Epithelial cell of esophagus (primary cell): ENCODE results near the gene TCF7.

Experiments
- DNase-seq: peaks from one replicate; pipeline ENCODE4 v3.0.0; 2010; ENCODE audit warnings: low read depth
- H3K4me3 ChIP-seq: 2 replicates; pipeline ENCODE4 v1.5.1; 2011; ENCODE audit warnings: mild to moderate bottlenecking, low read length, control low read depth
- TF ChIP-seq, protein P1 (sequence below): IDR thresholded peaks from 2 replicates; pipeline ENCODE4 v1.5.1; 2011; ENCODE audit warnings: low read depth, mild to moderate bottlenecking, low read length, control low read depth, inconsistent platforms; ENCODE audit not compliant: insufficient read depth; ENCODE audit errors: missing control alignments

Gene TCF7

DNA sequence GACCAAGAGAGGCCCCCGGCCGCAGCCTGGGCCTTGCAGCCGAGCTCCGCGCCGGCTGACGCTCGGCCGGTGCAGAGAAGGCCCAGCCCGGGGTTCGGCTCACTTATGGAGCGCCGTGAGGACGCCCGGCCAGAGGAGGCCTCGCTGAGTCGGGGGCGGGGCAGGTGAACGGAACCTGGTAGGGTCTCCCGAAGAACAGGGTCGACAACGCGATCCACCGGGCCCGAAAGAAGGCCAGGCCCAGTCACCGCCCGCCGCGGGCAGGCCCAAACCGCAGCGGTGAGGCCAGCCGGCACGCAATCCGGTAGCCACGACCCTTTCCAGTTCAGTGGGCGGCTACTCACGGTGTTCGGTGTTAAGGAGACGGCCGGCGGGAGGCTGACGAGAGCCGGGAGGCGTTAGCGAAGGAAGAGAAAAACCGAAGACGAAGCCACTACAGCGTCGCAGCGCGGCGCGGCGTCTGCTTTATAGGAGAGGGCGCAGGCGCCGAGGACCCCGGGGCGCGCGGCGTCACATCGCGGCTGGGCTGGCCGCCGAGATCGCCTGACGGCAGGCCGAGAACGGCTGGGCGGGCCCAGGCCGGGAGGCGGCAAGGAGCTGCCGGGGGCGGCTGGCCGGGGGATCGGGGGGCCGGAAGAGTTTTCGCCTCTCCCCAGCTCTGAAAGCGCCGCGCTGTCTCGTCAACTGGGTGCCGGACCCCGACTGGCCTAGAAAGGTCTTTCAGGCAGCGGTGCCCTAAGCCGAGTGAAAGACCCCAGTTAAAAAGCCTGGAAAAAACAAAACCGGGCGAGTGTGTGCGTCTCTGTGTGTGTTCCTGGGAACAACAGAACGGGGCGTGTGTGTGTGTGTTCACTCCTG is 62.3 kb downstream of the TCF7 start, which contains the start of gene SKP1:
Gene SKP1, minus strand, starts transcription at position 440 of the 858 bp plus-strand sequence. CDS start 2,928 bp downstream, outside the sequence.
- TF ChIP-seq, protein P1, sequence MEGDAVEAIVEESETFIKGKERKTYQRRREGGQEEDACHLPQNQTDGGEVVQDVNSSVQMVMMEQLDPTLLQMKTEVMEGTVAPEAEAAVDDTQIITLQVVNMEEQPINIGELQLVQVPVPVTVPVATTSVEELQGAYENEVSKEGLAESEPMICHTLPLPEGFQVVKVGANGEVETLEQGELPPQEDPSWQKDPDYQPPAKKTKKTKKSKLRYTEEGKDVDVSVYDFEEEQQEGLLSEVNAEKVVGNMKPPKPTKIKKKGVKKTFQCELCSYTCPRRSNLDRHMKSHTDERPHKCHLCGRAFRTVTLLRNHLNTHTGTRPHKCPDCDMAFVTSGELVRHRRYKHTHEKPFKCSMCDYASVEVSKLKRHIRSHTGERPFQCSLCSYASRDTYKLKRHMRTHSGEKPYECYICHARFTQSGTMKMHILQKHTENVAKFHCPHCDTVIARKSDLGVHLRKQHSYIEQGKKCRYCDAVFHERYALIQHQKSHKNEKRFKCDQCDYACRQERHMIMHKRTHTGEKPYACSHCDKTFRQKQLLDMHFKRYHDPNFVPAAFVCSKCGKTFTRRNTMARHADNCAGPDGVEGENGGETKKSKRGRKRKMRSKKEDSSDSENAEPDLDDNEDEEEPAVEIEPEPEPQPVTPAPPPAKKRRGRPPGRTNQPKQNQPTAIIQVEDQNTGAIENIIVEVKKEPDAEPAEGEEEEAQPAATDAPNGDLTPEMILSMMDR = no peak
- H3K4me3 ChIP-seq = peak within 1 kb of the TSS; percentile 84
- peak; percentile 79 for DNase-seq

DNA sequence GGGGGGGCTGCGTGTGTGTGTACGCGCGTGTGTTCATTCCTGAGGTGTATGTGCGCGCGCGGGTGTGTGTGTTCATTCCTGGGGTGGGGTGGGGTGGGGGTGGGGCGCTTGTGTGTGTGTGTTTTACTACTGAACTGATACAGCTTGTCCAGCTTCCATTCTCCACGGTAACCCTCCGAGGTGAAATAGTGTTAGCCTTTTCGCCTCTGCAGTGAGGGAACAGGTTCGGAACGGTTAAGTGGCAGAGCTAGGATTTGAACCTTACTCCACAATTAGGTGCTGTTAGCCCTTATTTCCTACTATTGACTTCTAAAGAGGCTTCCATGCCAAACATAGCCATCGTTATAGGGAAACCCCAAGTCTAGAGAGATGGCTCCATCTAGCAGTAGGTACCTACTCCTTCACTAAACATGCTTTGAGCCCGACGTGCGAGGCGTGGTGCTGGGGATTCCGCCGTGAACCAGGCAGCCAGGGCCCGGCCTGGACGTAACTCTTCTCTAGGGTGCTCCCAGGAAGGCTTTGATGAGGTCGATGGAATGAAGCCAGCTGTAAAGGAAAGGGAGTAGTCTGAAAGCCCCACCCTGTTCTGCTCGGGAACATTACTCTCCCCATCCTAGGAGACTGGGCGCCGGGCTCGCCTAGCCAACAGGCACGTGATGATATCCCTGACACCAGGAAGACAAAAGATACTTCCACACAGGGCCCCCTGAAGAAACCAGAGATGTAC is 63.1 kb downstream of the TCF7 start:
- TF ChIP-seq, protein P1 = no peak
- H3K4me3 ChIP-seq = peak overlapping the region; percentile 84
- DNase-seq = peak; percentile 83

DNA sequence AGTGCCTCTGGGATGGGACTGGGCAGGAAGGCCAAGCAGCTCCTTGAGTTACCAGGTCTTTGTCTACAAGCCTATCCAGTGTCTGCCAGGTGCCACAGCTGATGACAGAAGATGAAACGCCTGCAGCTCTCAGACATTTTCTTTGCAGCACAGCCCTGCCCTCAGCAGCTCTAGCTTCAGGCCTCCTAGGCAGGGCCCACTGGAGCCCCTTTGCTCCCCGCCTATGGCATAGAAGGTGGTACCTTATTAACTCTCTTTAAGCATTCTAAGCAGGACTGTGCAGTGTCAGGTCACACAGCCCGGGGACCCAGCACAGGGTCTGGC is 63.6 kb downstream of the TCF7 start:
- TF ChIP-seq, protein P1 = no peak
- H3K4me3 ChIP-seq = no peak overlapping the region
- no peak for DNase-seq

GRCh38 chr5:134183481-134183880 is 69.0 kb downstream of the TCF7 start:
- H3K4me3 ChIP-seq = no peak overlapping the region
- no peak for DNase-seq
- TF ChIP-seq, protein P1 = no peak

DNA sequence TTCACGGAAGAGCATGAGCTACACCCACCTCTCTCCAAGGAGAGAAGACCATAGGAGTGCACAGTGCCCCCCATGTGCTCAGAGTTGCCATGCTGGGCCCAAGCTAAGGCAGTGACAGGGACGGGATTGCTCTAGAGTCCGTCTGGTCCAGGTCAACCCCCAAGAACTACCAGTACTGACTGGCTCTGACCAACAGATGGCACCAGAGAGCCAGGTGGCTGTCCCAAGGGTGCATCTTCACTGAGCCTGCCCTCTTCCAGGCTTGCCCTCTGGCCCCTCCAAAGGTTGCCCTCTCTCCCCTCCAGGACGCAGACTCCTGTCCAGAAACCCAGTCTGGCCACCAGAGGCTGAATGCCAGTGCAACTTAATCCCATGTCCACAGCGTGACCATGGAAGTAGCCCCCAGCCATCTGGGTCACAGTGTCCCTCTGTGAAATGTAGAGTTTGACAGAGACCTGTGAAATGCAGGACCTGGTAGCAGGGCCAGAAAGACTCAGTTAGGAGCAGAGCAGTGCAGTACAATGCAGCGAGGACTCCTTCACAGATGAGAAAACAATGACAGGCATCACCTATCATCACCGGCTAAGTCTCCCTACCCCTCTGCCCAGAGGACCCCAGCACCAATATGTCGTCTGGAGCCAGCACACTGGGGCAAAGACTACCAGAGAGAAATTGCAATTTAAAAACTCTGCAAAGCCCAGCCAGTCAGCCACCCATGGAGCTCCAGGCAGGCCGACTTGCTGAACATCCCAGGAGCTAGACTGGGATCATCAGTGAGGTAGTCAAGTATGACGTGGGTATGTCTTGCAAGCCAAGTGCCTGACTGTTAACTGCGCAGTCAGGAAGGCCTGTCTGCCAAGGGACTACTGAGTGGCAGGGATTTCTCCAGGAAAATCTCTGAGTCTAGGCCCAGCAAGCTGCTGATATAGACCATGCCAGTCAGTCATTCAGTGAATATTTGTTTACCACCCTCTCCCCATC is 70.0 kb downstream of the TCF7 start:
- TF ChIP-seq, protein P1 = peak; percentile 97
- no peak overlapping the region for H3K4me3 ChIP-seq
- DNase-seq = peak; percentile 70

DNA sequence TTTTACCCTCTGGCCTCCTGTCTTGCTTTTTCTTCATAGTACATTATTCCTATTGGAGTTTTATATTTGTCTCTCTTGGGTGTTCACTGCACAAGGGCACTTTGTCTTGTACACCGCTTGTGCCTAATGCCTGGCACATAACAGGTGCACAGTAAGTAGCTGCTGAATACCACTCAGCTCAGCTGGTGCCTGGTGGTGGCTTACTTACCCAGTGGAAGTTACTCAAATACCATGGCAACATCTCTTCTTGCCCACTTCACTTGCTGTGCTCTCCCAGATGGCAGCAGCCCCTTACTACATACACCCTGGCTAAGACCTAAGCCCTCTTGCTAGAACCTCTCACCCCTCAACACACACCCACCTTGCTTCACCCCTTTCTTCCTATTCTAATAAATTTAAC is 73.6 kb downstream of the TCF7 start:
- TF ChIP-seq, protein P1 = no peak
- H3K4me3 ChIP-seq = no peak overlapping the region
- no peak for DNase-seq
